GM23248 (cell line): ENCODE measurements around the gene CABP5. TPM values are rescaled to one million over a fixed set of nuclear protein-coding genes. Genes with fewer than 3 reads are reported as not detected.

Experiments used
- DNase-seq: peaks from one replicate; pipeline ENCODE4 v3.0.0-alpha.2; 2015
- H2AFZ ChIP-seq: fragments of 200-600 bp; sonication (generic); 2 replicates; pipeline ENCODE4 v1.6.1; 2016; ENCODE audit warnings: antibody characterized with exemption
- H3F3A ChIP-seq: fragments of 200-600 bp; sonication (generic); 2 replicates; pipeline ENCODE4 v1.6.1; 2016; ENCODE audit warnings: mild to moderate bottlenecking, antibody characterized with exemption, mixed run types; ENCODE audit not compliant: insufficient read depth
- H3K27ac ChIP-seq: fragments of 200-600 bp; sonication (generic); 2 replicates; pipeline ENCODE4 v1.5.1; 2016; ENCODE audit warnings: mild to moderate bottlenecking
- H3K27me3 ChIP-seq: fragments of 200-600 bp; sonication (generic); replicated peaks from 2 replicates; pipeline ENCODE4 v1.6.1; 2016; ENCODE audit warnings: mild to moderate bottlenecking; ENCODE audit not compliant: insufficient read depth
- H3K36me3 ChIP-seq: fragments of 200-600 bp; sonication (generic); 2 replicates; pipeline ENCODE4 v1.6.1; 2016; ENCODE audit warnings: low read depth, mild to moderate bottlenecking
- H3K4me1 ChIP-seq: fragments of 200-600 bp; sonication (generic); 2 replicates; pipeline ENCODE4 v1.6.1; 2016; ENCODE audit warnings: mild to moderate bottlenecking; ENCODE audit not compliant: insufficient read depth
- H3K4me2 ChIP-seq: fragments of 200-600 bp; sonication (generic); one replicate; pipeline ENCODE4 v1.6.1; 2016; ENCODE audit warnings: mild to moderate bottlenecking; ENCODE audit not compliant: unreplicated experiment
- H3K4me3 ChIP-seq: fragments of 200-600 bp; sonication (generic); 2 replicates; pipeline ENCODE4 v1.5.1; 2016; ENCODE audit warnings: mild to moderate bottlenecking
- H3K79me2 ChIP-seq: fragments of 200-600 bp; sonication (generic); 2 replicates; pipeline ENCODE4 v1.6.1; 2016; ENCODE audit warnings: mild to moderate bottlenecking; ENCODE audit not compliant: insufficient read depth
- H3K9ac ChIP-seq: fragments of 200-600 bp; sonication (generic); 2 replicates; pipeline ENCODE4 v1.6.1; 2016; ENCODE audit warnings: mild to moderate bottlenecking
- H3K9me2 ChIP-seq: fragments of 200-600 bp; sonication (generic); 2 replicates; pipeline ENCODE4 v1.6.1; 2016; ENCODE audit warnings: mixed run types, mild to moderate bottlenecking, moderate library complexity; ENCODE audit not compliant: insufficient read depth
- H3K9me3 ChIP-seq: fragments of 200-600 bp; sonication (generic); one replicate; pipeline ENCODE4 v1.6.1; 2017; ENCODE audit warnings: low read depth
- H4K20me1 ChIP-seq: fragments of 200-600 bp; sonication (generic); 2 replicates; pipeline ENCODE4 v1.6.0; 2016; ENCODE audit not compliant: insufficient read depth
- EZH2 ChIP-seq: fragments of 200-600 bp; sonication (generic); IDR thresholded peaks from 2 replicates; pipeline ENCODE4 v1.6.1; 2018; ENCODE audit warnings: antibody characterized with exemption, mild to moderate bottlenecking; ENCODE audit not compliant: insufficient read depth, poor library complexity, severe bottlenecking
- EZH2phosphoT487 ChIP-seq: fragments of 200-600 bp; sonication (generic); IDR thresholded peaks from 2 replicates; pipeline ENCODE4 v1.6.1; 2018; ENCODE audit warnings: antibody characterized with exemption, moderate library complexity, mild to moderate bottlenecking, low read depth; ENCODE audit not compliant: insufficient read depth
- WGBS, 2 experiments: methylation state at CpG; one replicate each; pipeline ENCODE4 v1.1.6; 2015 to 2017; ENCODE audit warnings: low lambda C conversion rate in 2 of 2, low coverage in 1 of 2; ENCODE audit errors: missing lambda C conversion rate in 2 of 2; 5-methylcytosine and 5-hydroxymethylcytosine counted together
- in situ Hi-C: fragments of 300-500 bp; cut with MboI; formaldehyde crosslinking; loops from 2 replicates; pipeline ENCODE4 v1.15.0; 2020
- polyA plus RNA-seq: library from polyadenylated mRNA; unstranded; fragments of >200 nt; fragmentation: Nextera tagmentation; extraction: Ambion mirVana; gene quantifications from 2 replicates; pipeline ENCODE4 v1.2.1, GENCODE V29; 2016
- total RNA-seq: library from RNA; depleted of rRNA; stranded (reverse); fragments of >200 nt; shearing (Covaris generic); gene quantifications from 2 replicates; pipeline ENCODE4 v1.2.3, GENCODE V29; 2014

Gene CABP5
- total and polyA plus RNA-seq, 2 experiments from 2014 or later = not detected

DNA sequence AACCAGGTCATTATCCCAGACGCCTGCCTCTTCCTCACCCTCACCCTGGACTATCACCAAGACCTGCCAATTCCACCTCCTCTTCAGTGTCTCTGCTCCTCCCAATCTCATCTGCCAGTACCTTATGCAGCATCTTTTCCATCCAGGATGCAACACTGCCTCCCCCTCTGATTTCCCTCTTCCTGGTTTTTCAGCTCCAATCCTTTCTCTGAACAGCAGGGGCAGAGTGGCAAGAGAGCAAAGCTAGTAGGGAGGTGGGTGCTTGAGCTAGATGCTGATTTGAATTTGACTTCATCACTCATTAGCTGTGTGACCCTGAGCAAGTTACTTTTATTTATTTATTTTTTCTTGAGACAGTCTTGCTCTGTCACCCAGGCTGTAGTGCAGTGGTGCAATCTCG lies 25.6 kb upstream of the CABP5 start:
- TF ChIP-seq EZH2 (no peak), EZH2phosphoT487 (no peak)
- no peak for DNase-seq
- Histone ChIP-seq H4K20me1 (no peaks in the 10 kb centered on the region), H3K4me3 (no peak overlapping the region), H3K79me2 (no peaks in the 10 kb centered on the region), H3K27me3 (no peaks in the 10 kb centered on the region), H3K36me3 (no peaks in the 10 kb centered on the region), H3K9ac (no peak overlapping the region), H3F3A (no peaks in the 10 kb centered on the region), H2AFZ (no peak overlapping the region), H3K9me3 (no peaks in the 10 kb centered on the region), H3K9me2 (no peaks in the 10 kb centered on the region), H3K27ac (no peak overlapping the region), H3K4me2 (no peak overlapping the region), H3K4me1 (no peaks in the 10 kb centered on the region)
- 48 to 56% methylated on average over 2 of the region's 2 CpGs for WGBS, 2 experiments
- in situ Hi-C loops = no loop called here

DNA sequence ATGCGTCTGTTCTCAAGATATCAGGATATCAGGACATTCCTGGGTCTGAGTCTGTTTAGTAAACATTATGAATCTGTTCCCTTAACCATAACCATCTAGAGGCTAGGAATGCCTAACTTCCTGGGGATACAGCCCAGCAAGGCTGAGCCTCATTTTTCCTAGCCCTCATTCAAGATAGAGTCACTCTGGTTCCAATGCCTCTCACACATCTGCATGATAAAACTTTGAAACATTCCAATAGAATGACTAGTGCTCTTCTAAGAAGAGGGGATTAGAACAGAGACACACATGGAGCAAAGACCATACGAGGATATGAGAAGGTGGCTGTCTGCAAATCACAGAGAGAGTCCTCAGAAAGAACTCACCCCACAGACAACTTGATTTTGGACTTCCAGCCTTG lies 20.6 kb upstream of the CABP5 start:
- Histone ChIP-seq H4K20me1 (no peaks in the 10 kb centered on the region), H2AFZ (no peak overlapping the region), H3K4me2 (no peak overlapping the region), H3K79me2 (no peaks in the 10 kb centered on the region), H3K27me3 (no peaks in the 10 kb centered on the region), H3K4me1 (no peaks in the 10 kb centered on the region), H3K4me3 (no peak overlapping the region), H3K9me3 (no peaks in the 10 kb centered on the region), H3K36me3 (no peaks in the 10 kb centered on the region), H3K9ac (no peak overlapping the region), H3K9me2 (no peaks in the 10 kb centered on the region), H3K27ac (no peak overlapping the region), H3F3A (no peaks in the 10 kb centered on the region)
- TF ChIP-seq EZH2 = no peak
- in situ Hi-C loops = no loop called here
- 53 to 66% methylated on average over 2 of the region's 2 CpGs for WGBS, 2 experiments
- DNase-seq = no peak

DNA sequence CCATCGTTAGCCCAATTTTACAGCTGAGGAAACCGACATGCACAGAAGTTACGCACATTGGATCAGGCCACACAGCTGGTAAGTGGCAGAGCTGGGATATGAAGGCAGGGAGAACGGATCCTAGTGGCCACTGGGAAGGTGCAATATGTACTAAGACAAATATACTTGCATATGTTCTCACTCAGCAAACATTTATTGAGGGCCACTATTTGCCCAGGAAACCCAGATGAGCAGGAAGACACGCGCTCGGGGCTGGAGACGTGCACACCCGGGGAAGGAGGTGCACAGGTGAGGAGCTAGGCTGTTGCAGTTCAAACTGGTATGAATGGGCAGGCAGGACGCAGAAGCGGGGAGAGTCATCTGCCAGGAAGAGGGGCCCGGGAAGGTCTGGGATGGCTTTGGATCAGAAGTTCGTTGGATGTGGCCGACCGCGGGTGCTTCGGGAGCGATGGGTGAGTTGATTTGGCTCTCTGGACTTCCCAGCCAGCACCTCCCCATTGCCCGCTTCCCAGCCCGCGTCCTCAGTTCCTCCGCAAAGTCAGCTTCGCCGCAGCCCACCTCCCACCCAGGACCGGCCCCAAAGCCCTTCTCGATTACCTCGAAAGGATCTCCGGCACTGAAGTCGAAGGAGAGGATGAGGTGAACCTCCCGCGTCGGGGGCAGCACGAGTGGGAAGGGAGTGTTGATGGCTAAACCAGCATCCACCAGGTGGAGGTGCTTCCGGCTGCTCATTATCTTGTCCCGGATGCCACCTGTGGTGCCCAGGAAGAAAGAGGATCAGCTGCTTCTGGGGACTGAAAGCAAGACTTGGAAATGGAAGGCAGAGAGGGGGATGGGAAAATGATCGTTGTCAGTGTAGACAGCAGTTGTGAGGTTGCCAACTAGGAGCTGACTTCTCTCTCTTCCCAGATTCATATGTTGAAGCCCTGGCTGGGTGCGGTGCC lies 17.8 kb upstream of the CABP5 start:
- H3F3A ChIP-seq = no peaks in the 10 kb centered on the region
- no peaks in the 10 kb centered on the region for H3K36me3 ChIP-seq
- no peak overlapping the region for H3K4me3 ChIP-seq
- in situ Hi-C loops = no loop called here
- H3K9ac ChIP-seq = no peak overlapping the region
- no peaks in the 10 kb centered on the region for H3K9me2 ChIP-seq
- WGBS, 2 experiments = 56 to 62% methylated on average over 30 to 37 of the region's 37 CpGs
- no peaks in the 10 kb centered on the region for H3K79me2 ChIP-seq
- no peaks in the 10 kb centered on the region for H4K20me1 ChIP-seq
- TF ChIP-seq EZH2phosphoT487 = no peak
- no peak for TF ChIP-seq EZH2
- no peak overlapping the region for H3K4me2 ChIP-seq
- H2AFZ ChIP-seq = no peak overlapping the region
- H3K27me3 ChIP-seq = no peaks in the 10 kb centered on the region
- no peaks in the 10 kb centered on the region for H3K9me3 ChIP-seq
- DNase-seq = no peak
- no peaks in the 10 kb centered on the region for H3K4me1 ChIP-seq
- H3K27ac ChIP-seq = no peak overlapping the region

GRCh38 chr19:48060381-48060780 lies 16.5 kb upstream of the CABP5 start:
- Histone ChIP-seq H4K20me1 (no peaks in the 10 kb centered on the region), H3K9me2 (no peaks in the 10 kb centered on the region), H3F3A (no peaks in the 10 kb centered on the region), H3K27ac (no peak overlapping the region), H3K4me1 (no peaks in the 10 kb centered on the region), H2AFZ (no peak overlapping the region), H3K4me3 (no peak overlapping the region), H3K4me2 (no peak overlapping the region), H3K79me2 (no peaks in the 10 kb centered on the region), H3K27me3 (no peaks in the 10 kb centered on the region), H3K9ac (no peak overlapping the region), H3K36me3 (no peaks in the 10 kb centered on the region), H3K9me3 (no peaks in the 10 kb centered on the region)
- in situ Hi-C loops = no loop called here
- WGBS, 2 experiments = 78 to 79% methylated on average over 5 of the region's 5 CpGs
- no peak for DNase-seq
- TF ChIP-seq EZH2phosphoT487 = no peak
- no peak for TF ChIP-seq EZH2
